GM13977 (cell line): ENCODE data around the gene CROCC2.

ENCODE experiments used
- DNase-seq: peaks from one replicate; pipeline ENCODE4 v3.0.0; 2012; ENCODE audit warnings: low spot score
- in situ Hi-C: fragments of 300-500 bp; cut with MboI; formaldehyde crosslinking; loops from one replicate; pipeline ENCODE4 v1.12.0; 2022; ENCODE audit warnings: low sequenced_read_pairs, low pct_unique_long_range_greater_than_20kb, mixed read lengths, inconsistent platforms; ENCODE audit not compliant: unreplicated experiment
- TF ChIP-seq, protein P1 (sequence below): IDR thresholded peaks from 2 replicates; pipeline ENCODE4 v1.5.1; 2012; ENCODE audit warnings: mild to moderate bottlenecking, control low read depth; ENCODE audit not compliant: insufficient read depth; ENCODE audit errors: extremely low read depth, missing control alignments

The CROCC2 gene

DNA sequence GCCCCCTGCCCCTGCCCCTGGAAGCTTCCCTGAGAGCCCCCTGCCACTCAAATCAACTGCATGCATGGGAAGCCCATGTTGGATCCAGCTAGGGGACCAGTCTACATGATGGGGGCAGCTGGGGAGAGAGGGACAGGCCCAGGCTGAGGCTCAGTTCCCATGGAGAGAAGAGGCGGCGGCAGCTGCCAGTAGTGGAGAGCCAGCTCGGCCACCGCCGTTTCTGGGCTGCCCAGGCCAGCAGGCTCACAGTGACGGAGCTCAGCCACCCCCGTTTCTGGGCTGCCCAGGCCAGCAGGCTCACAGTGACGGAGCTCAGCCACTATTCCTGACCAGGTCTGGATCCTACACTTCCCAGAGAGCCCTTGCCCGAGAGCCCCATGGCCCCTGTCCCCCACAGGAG is 13.8 kb upstream of the CROCC2 start:
- TF ChIP-seq, protein P1, sequence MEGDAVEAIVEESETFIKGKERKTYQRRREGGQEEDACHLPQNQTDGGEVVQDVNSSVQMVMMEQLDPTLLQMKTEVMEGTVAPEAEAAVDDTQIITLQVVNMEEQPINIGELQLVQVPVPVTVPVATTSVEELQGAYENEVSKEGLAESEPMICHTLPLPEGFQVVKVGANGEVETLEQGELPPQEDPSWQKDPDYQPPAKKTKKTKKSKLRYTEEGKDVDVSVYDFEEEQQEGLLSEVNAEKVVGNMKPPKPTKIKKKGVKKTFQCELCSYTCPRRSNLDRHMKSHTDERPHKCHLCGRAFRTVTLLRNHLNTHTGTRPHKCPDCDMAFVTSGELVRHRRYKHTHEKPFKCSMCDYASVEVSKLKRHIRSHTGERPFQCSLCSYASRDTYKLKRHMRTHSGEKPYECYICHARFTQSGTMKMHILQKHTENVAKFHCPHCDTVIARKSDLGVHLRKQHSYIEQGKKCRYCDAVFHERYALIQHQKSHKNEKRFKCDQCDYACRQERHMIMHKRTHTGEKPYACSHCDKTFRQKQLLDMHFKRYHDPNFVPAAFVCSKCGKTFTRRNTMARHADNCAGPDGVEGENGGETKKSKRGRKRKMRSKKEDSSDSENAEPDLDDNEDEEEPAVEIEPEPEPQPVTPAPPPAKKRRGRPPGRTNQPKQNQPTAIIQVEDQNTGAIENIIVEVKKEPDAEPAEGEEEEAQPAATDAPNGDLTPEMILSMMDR = no peak
- in situ Hi-C loops = no loop called here
- DNase-seq = no peak

GRCh38 chr2:240892925-240893324 is 13.2 kb upstream of the CROCC2 start:
- in situ Hi-C loops = no loop called here
- no peak for DNase-seq
- TF ChIP-seq, protein P1 = no peak

DNA sequence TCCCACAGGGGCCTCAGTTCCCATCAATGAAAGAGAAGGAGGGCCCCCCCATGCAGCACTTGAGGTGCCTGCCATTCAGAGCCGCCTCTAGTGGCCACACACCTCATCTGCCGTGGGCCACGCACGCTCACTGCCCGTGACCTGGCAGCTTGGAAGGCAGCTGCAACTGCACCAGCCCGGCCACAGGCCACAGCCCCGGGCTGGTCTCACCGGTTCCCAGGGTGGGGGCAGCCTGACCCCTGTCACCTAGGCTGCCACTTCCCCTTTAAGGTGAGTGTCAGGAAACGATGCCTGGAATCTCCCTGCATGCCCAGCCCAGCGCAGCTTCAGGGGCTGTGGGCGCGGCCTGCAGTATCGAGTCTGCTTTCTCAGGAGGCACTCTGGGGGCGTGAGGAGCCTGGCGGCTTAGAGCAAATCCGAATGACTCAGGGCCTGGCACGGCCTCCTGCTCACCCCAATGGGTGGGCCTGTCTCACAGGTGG is 12.7 kb upstream of the CROCC2 start:
- TF ChIP-seq, protein P1 = no peak
- in situ Hi-C loops = no loop called here
- no peak for DNase-seq

DNA sequence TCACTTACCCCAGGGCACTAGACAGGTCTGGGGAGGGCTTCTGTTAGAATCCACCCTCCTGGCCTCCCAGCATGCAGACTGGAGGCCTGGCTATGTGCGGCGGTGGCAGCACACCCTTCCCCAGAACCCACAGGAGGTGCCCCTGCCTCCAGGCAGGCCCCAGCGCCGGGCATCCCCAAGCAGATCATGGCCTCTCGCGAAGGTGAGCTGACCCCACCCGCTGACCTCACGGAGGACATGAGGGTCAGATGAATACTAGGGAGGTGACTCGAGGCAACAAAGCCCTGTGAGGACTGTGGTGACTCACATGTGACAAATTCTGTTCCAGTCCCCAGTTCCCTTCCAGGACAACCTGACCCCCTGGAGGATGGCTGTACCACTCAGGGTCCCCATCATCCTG is 12.1 kb upstream of the CROCC2 start:
- TF ChIP-seq, protein P1 = no peak
- in situ Hi-C loops = no loop called here
- DNase-seq = no peak

- no peak for DNase-seq
- in situ Hi-C loops = no loop called here
- TF ChIP-seq, protein P1 = no peak
Observed at GRCh38 chr2:240894836-240895558, 11.1 kb upstream of the CROCC2 start.

- TF ChIP-seq, protein P1 = no peak
- in situ Hi-C loops = no loop called here
- DNase-seq = no peak
Observed at GRCh38 chr2:240895656-240896388, 10.3 kb upstream of the CROCC2 start, which contains the start of gene MAB21L4. TSS of gene MAB21L4 (minus strand) at chr2:240896156. CDS start at chr2:240895997, 159 bp downstream.
